Stimulated activated CD4-positive, alpha-beta T cell treated with anti-CD3 and anti-CD28 coated beads, Interleukin-2, amount 100 ng/mL, for 48 hours (primary cell): Measurements from ENCODE around the gene HOATZ.

ENCODE experiments used
- DNase-seq, 2 donors: peaks; one replicate each; pipeline ENCODE4 v3.0.0-alpha.2; 2020

Gene HOATZ

GRCh38 chr11:111523343-111523742 lies 8.8 kb downstream of the HOATZ start:
- DNase-seq: no peak

GRCh38 chr11:111524056-111524455 lies 9.5 kb downstream of the HOATZ start:
- DNase-seq: no peak

DNA sequence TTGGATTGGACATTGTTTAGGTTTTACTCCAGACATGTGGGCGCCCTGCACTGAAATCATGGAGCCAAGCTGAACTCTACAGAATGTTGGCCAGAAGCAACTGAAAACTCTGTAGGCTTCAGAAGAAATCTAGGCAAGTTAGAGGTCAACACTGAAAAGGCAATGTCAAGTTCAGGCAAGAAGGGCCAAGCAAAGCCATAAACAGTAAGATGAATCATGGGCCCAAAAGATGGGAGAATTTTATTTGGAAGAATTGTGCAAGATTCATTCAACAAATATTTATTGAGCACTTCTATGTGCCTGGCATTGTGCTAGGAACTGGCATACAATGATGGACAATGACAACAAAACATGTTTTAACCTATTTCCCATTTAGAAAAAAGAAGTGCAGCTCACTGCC lies 10.9 kb downstream of the HOATZ start:
- DNase-seq: no peak

DNA sequence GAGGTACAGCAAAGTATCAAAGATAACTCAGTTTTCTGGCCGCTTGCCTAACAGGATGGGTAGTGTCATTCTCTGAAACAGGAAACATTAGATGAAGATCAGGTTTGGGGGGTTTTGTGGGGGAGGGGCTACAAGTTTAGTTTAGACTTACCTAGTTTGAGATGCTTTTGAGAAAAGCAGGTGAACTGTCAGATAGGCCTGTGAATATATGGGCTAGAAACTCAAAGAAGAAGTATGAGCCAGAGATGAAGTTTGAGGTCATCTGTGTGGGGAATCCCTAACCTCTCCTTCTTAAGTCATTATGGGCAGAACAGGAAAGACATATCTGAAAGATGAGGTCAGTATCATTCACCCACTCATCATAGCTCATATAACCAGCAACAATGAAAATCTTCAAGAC lies 11.9 kb downstream of the HOATZ start:
- no peak for DNase-seq

DNA sequence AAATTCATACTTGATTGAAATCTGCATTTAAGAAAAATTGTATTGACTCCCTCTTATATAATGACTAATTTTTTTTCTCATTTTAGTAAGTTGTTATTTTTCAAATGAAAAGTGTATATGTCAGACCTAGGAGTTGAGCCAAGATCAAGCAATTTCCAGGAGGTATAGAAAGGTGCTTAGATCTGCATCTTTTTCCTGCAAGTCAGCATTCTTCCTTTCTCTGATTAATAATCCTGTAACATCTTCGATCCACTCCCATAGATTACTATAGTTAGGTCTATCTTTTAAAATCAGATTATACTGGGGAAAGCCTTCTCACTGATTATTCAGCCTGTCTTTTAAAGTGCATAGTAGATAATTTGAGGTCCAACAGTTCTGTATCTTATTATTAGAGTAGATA lies 12.7 kb downstream of the HOATZ start:
- no peak for DNase-seq

DNA sequence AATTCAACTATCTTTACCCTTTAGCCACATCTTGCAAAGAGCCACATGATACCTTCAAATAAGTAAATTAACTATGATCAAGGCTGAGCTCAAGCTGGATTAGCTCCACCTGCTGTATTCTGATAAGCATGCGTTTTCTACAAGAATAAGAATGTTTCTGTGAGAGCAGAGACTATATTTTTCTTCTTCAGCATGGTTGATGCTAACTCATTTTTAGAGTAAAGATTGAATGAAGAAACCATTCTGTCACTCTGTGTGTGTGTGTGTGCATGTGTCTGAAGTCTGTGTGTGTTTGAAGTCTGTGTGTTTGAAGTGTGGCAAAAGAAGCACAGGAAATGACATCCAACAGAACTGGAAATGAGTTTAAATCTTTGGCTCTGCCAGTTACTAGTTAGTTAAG lies 14.0 kb downstream of the HOATZ start:
- DNase-seq: no peak

GRCh38 chr11:111530091-111530490 lies 15.5 kb downstream of the HOATZ start:
- DNase-seq: no peak

DNA sequence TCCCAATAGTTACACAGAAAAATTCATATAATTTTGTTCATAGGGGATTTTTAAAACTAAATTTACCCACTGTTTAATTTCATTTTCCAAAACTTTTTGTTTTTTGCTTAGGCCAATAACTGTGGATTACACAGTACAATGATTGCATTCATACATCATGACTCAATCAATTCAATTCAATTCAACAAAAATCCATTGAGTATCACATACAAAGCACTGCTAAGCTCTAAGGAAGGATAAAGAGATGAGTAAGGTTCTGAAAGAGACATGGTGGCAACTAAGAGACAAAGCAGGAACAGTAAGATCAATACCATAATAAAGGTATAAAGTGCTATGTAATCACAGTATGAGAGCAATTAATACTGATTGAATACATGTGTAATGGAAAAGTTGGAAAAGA lies 16.6 kb downstream of the HOATZ start:
- no peak for DNase-seq

- DNase-seq: peak; percentile 47 to 58
These were observed 17.2 kb downstream of the HOATZ start for GRCh38 chr11:111531687-111532364.

DNA sequence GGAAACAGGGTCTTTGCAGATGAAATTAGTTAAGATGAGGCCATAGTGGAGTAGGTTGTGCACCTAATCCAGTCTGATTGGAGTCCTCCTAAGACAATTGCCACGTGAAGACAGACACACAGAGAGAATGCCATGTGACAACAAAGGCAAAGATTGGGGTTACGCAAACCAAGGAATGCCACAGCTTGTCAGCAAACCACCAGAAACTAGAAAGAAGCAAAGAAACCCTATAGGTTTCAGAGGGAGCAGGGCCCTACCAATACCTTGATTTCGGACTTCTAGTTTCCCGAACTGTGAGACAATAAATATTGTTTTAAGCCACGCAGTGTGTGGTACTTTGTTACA lies 17.8 kb downstream of the HOATZ start:
- no peak for DNase-seq

DNA sequence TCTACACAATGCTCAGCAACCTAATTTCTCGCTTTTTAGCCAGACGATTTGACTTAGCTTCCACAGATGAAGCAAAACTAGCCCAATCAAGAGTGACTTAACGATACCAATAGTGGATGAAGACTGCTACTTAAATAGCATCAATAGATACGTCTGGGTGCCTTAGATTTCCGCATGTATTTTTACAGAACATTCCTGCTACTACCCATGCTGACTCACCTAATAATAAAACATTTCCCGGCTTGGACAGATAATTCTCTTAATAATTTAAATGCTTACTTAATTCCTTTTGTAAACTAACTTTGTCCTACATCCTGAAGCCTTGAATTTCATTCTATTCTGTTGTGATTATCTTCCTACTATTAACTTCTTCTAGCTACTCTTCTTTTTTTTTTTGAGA lies 20.7 kb downstream of the HOATZ start:
- no peak for DNase-seq

- DNase-seq: no peak
These were observed 22.8 kb downstream of the HOATZ start for GRCh38 chr11:111537336-111537860.

GRCh38 chr11:111538407-111539114 lies 24.0 kb downstream of the HOATZ start:
- DNase-seq: no peak

DNA sequence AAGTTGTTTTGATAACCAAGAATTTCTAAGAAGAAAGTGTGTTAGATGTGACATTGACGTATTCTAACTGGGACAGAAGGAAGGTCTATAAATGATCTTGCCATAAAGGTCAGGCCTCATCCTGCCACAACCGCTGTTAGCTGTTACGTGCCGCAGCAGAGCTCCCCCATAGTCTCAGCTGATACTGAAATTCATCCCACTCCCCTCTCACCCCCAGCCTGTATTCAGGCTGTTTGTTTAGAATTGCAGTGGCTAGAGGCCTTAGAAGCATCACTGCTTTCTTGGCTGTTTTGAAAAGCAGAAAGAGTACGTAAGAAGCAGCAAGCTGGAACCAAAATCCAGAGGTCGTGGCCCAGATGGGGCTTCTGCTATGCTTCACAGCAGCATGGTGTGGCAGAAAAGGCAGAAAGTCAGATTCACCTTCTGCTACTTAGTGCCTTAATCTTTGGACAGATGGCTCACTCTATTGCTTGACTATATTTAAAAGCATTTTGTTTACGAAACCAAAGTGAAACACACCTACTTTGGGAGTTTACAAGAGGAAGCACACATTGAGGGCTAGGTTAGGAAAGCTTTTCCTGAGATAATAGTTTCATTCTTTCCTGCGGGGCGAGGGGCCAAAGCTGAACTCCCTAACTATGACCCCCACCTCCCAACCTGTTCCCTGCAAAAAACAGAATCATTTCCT lies 25.0 kb downstream of the HOATZ start:
- DNase-seq: no peak

DNA sequence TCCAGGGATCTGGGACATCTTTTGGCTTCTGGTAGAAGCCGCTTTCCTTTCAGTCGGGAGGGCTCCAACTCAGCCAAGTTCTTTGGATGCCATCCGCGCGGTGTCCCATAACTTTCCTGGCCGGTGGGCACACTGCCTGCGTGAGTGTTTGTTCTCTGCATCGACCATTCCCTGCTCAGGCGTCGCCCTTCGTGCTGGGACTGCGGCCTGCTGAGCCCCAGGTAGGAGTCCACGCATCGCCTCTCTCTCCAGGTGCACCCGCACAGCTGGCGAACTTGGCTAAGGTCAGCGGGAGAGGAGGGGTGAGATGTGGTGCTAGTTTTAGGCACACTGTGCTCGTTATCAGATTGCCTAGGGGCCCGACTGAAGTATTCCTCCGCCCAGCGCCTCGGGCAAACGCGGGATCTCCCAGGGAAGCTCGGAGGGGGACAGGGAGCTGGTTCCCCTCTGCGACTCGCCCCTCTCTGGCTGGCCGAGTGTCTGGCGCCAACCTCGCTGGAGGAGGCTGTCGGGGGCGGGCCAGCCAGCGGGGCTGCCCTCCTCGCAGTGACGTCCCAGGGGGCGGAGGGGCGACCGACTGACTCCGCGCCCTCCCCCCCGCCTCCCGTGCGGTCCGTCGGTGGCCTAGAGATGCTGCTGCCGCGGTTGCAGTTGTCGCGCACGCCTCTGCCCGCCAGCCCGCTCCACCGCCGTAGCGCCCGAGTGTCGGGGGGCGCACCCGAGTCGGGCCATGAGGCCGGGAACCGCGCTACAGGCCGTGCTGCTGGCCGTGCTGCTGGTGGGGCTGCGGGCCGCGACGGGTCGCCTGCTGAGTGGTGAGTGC lies 25.7 kb downstream of the HOATZ start, which contains the start of gene LAYN:
TSS of gene LAYN (plus strand) at position 607 of the 823 bp plus-strand sequence. CDS start at position 731, 124 bp downstream.
- DNase-seq: no peak

DNA sequence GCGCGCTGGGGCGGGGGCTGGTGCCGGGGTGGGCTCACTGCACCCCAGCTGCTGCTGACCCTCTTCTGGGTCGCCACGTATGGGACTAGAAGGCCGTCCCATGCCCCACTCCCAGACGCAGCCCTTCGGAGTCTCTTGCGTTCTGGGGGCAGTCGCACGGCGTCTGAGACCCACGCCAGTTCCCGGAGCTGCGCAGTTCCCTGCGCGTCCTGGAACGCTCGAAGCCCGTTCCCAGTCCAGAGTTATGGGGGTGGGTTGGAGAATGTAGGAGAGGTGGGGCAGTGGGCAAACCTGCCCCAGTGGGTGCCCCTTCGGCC lies 26.3 kb downstream of the HOATZ start:
- no peak for DNase-seq

DNA sequence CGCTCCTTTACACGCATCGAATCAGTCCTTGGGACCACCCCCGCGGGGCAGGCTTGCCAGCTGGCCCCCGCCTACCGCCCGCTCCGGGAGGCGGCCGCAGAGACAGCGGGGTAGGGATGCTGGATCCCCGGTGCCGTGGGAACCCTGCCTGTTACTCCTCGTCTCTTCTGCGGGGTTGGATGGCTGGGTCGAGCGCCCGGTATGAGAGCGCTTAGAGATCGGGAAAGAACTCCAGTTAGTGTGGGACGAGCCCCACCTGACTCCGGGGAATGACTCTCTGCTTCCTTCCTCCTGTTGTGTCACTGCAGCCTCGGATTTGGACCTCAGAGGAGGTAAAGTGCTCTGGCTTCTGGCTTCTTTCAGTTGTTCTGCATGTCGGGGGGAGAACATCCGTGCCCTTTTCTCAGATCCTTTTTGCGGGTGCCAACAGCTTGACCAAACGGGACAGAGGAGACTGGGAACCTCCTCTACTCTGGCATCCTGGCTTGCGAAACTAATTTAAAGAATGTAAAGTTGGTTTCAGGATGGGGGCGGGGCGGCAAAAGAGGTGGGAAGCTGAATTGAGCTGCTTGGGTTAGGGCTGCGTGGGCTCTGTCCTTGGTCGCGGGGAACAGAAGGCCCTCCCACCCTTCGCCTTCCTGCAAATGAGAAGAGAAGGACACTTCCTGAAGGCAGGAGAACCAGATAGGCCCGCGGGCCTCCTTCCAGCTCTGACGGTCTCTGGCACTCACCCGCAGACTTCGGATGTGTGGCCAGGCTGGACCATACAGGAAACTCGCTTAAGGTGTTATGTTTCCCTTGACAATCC lies 26.9 kb downstream of the HOATZ start:
- DNase-seq: no peak

DNA sequence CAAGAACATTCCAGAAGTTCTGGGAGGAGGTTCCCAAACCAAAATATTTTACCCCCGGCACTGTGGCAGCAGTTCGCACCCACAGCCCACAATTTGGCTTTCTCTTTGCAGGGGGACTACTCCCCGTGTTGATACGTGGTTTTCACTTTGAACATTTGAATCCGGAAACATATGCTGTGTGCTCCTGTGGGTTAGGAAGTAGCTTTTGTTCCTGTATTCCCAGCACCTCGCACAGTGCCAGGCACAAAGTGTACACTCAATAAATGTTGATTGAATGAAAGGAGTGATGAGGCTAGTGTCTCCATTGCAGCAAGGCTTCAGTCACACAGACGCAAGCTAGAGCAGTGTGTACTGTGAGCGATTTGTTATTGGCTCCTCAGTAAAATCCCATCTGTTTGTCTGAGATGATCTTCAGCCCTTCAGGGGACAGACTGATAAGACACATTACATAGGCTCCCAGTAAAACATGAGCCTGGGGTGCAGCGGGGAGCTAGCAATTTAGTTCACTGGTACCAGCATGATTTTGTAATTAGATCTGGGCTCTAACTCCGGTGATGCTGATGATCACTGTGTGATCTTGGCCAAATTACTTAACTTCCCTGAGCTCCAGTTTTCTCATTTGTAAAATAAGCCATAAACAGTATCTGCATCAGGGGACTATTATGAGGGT lies 28.2 kb downstream of the HOATZ start:
- no peak for DNase-seq

GRCh38 chr11:111548525-111548924 lies 33.9 kb downstream of the HOATZ start:
- DNase-seq: no peak

DNA sequence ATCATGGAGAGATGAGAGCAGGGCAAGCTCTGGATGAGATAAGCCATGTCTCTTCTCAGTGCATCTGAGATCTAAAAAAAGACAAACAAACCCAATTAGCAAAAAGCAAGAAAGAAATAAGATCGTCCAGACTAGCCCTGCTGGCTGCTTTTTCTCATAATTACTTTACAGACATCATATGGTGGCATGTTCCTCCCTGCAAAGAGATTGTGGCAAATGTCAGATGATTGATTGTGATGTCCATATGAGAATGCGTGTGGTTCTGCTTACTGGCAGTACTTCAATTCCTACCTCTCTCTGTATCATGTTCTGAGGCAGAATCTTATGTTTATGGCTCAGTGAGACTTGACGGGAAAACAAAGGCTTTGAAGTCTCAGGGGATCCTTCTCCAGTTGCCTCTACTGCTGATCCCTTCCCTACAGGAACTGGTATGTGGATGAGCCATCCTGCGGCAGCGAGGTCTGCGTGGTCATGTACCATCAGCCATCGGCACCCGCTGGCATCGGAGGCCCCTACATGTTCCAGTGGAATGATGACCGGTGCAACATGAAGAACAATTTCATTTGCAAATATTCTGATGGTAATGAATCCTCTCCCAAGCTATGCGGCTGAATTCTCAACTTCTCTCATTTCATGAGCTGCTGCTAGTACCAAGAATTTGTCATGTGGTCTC lies 34.8 kb downstream of the HOATZ start:
- DNase-seq: no peak

DNA sequence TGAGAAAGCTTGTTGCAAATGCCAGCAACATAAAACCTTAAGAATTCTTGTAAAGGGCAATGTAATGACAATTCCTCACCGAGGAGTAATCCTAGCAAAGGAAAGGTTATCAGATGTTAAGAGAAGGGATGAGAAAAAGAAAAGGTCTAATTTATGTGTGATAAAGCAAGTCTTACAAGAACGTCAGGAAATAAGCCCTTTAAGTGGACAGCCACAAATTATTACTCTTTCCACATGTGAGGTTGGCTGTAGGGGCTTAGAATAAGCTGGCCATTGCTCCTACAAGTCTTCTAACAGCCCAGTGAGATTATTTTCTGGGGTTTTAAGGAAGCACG lies 35.3 kb downstream of the HOATZ start:
- DNase-seq: no peak
